Fibroblast of lung (primary cell): ENCODE results near the gene PTPRA. TPM values are rescaled to one million over a fixed set of nuclear protein-coding genes. Genes with fewer than 3 reads are reported as not detected.
"Not testable (repeated sequence)": the region's sequence is repeated elsewhere in the genome, so short reads cannot be mapped to it uniquely, and the experiment has no call there.

Experiments
- DNase-seq, 2 donors: peaks; one replicate each; pipeline versions ENCODE4 v3.0.0 to v3.0.0-alpha.2; 2010; ENCODE audit warnings: low read depth in 2 of 2
- H2AFZ ChIP-seq: 2 replicates; pipeline ENCODE4 v1.5.1; 2012; ENCODE audit warnings: low read length, control low read depth, inconsistent platforms
- H3K27ac ChIP-seq: 2 replicates; pipeline ENCODE4 v1.5.1; 2011; ENCODE audit warnings: low read length, control low read depth; ENCODE audit not compliant: insufficient read depth
- H3K27me3 ChIP-seq: 2 replicates; pipeline ENCODE4 v1.5.1; 2011; ENCODE audit warnings: mild to moderate bottlenecking, low read length; ENCODE audit not compliant: control insufficient read depth, insufficient read depth
- H3K36me3 ChIP-seq: 2 replicates; pipeline ENCODE4 v1.5.1; 2011; ENCODE audit warnings: low read length; ENCODE audit not compliant: control insufficient read depth, insufficient read depth
- H3K4me1 ChIP-seq: 2 replicates; pipeline ENCODE4 v1.5.1; 2011; ENCODE audit warnings: low read length; ENCODE audit not compliant: control insufficient read depth, insufficient read depth; ENCODE audit errors: extremely low read depth
- H3K4me2 ChIP-seq: 2 replicates; pipeline ENCODE4 v1.5.1; 2011; ENCODE audit warnings: low read length, control low read depth; ENCODE audit not compliant: insufficient read depth; ENCODE audit errors: extremely low read depth
- H3K4me3 ChIP-seq, 4 experiments: fragments of 200-600 bp in 1 of 4; sonication (generic) in 1 of 4; replicated peaks in 1 of 4; 2 replicates each; pipeline ENCODE4 v1.5.1; 2011 to 2016; ENCODE audit warnings: low read length in 4 of 4, low read depth in 3 of 4, mild to moderate bottlenecking in 3 of 4, control low read depth in 2 of 4, inconsistent platforms in 1 of 4, mixed read lengths in 1 of 4; ENCODE audit not compliant: insufficient read depth in 1 of 4; ENCODE audit errors: control extremely low read depth in 1 of 4
- H3K79me2 ChIP-seq: 2 replicates; pipeline ENCODE4 v1.5.1; 2012; ENCODE audit warnings: mild to moderate bottlenecking, low read length, inconsistent platforms; ENCODE audit not compliant: control insufficient read depth, insufficient read depth
- H3K9ac ChIP-seq: 2 replicates; pipeline ENCODE4 v1.5.1; 2011; ENCODE audit warnings: mild to moderate bottlenecking, low read length, control low read depth; ENCODE audit not compliant: insufficient read depth
- H3K9me3 ChIP-seq: 2 replicates; pipeline ENCODE4 v1.5.1; 2012; ENCODE audit warnings: low read depth, low read length; ENCODE audit not compliant: control insufficient read depth, insufficient read depth
- H4K20me1 ChIP-seq: 2 replicates; pipeline ENCODE4 v1.5.1; 2011; ENCODE audit warnings: low read length; ENCODE audit not compliant: control insufficient read depth, insufficient read depth; ENCODE audit errors: extremely low read depth
- EZH2 ChIP-seq: IDR thresholded peaks from 2 replicates; pipeline ENCODE4 v1.5.1; 2012; ENCODE audit warnings: low read length, control low read depth, mild to moderate bottlenecking; ENCODE audit errors: missing control alignments
- polyA plus RNA-seq, 2 donors: library from polyadenylated mRNA; depleted of rRNA in 1 of 2; stranded (reverse) in 1 of 2; unstranded in 1 of 2; fragments of >200 nt; gene quantifications; 2 replicates each; pipeline ENCODE4 v1.2.1, GENCODE V29; 2011 to 2012; ENCODE audit warnings: missing spikeins in 1 of 2
- total RNA-seq: library from RNA; depleted of rRNA; stranded (reverse); fragments of >200 nt; gene quantifications from 2 replicates; pipeline ENCODE4 v1.2.1, GENCODE V29; 2014
- TF ChIP-seq, protein P1 (sequence below), 2 donors: IDR thresholded peaks in 1 of 2; conservative IDR thresholded peaks in 1 of 2; 1 replicate in 1 of 2; 2 replicates in 1 of 2; pipeline ENCODE4 v1.5.1; 2011 to 2012; ENCODE audit warnings: low read length in 2 of 2, control low read depth in 1 of 2, inconsistent platforms in 1 of 2, low read depth in 1 of 2, mild to moderate bottlenecking in 1 of 2

Gene PTPRA
- total and polyA plus RNA-seq, 2 donors (not counting 1 experiment from before 2014, with no cell fraction given): 27.9 to 127 TPM

- peaks cover 42% of the 10 kb centered on the region for H3K79me2 ChIP-seq
- no peaks in the 10 kb centered on the region for H3K36me3 ChIP-seq
- no peaks in the 10 kb centered on the region for H3K9me3 ChIP-seq
- H3K27ac ChIP-seq: no peak overlapping the region
- no peaks in the 10 kb centered on the region for H3K27me3 ChIP-seq
- TF ChIP-seq, protein P1, sequence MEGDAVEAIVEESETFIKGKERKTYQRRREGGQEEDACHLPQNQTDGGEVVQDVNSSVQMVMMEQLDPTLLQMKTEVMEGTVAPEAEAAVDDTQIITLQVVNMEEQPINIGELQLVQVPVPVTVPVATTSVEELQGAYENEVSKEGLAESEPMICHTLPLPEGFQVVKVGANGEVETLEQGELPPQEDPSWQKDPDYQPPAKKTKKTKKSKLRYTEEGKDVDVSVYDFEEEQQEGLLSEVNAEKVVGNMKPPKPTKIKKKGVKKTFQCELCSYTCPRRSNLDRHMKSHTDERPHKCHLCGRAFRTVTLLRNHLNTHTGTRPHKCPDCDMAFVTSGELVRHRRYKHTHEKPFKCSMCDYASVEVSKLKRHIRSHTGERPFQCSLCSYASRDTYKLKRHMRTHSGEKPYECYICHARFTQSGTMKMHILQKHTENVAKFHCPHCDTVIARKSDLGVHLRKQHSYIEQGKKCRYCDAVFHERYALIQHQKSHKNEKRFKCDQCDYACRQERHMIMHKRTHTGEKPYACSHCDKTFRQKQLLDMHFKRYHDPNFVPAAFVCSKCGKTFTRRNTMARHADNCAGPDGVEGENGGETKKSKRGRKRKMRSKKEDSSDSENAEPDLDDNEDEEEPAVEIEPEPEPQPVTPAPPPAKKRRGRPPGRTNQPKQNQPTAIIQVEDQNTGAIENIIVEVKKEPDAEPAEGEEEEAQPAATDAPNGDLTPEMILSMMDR (conservative IDR thresholded peaks at IDR 0.05 in 1 of 2, IDR thresholded peaks at IDR 0.05 in 1 of 2; ENCODE audit: low read depth in 1 of 2, low read length in 2 of 2): no peak
- no peak for TF ChIP-seq EZH2
- no peak overlapping the region for H3K4me3 ChIP-seq
- H3K9ac ChIP-seq: no peak overlapping the region
- no peaks in the 10 kb centered on the region for H4K20me1 ChIP-seq
- no peak for DNase-seq
- no peak overlapping the region for H3K4me2 ChIP-seq
- H2AFZ ChIP-seq: no peak overlapping the region
- no peaks in the 10 kb centered on the region for H3K4me1 ChIP-seq
Observed at GRCh38 chr20:2892376-2892775, 19.1 kb downstream of the PTPRA start.

DNA sequence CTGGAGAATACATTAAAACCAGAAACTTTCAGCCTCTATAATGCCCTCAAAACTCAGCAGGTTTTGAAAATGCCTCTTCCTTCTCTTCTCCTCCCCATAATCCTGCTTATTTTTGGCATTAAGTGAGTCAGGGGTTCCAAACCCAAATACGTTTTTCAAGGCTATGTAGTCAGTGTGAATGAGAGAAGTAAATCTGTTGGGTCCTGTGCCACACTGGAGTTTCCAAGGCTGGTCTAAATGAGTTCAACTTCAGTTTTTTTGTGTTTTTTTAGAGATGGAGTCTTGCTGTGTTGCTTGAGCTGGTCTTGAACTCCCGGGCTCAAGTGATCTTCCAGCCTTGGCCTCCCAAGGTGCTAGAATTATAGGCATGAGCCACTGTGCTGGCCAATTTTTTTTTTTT is 20.9 kb downstream of the PTPRA start:
- no peaks in the 10 kb centered on the region for H3K9me3 ChIP-seq
- no peak overlapping the region for H3K9ac ChIP-seq
- no peaks in the 10 kb centered on the region for H3K36me3 ChIP-seq
- no peak overlapping the region for H2AFZ ChIP-seq
- H3K27me3 ChIP-seq: no peaks in the 10 kb centered on the region
- H3K27ac ChIP-seq: no peak overlapping the region
- no peak overlapping the region for H3K4me3 ChIP-seq
- peaks cover 32% of the 10 kb centered on the region for H3K79me2 ChIP-seq
- no peaks in the 10 kb centered on the region for H3K4me1 ChIP-seq
- no peak overlapping the region for H3K4me2 ChIP-seq
- no peak for DNase-seq
- TF ChIP-seq EZH2: no peak
- TF ChIP-seq, protein P1 (conservative IDR thresholded peaks at IDR 0.05 in 1 of 2, IDR thresholded peaks at IDR 0.05 in 1 of 2; ENCODE audit: low read depth in 1 of 2, low read length in 2 of 2): no peak
- no peaks in the 10 kb centered on the region for H4K20me1 ChIP-seq

- not testable (repeated sequence) for H2AFZ ChIP-seq, DNase-seq
Observed at GRCh38 chr20:2895154-2895553, 21.9 kb downstream of the PTPRA start.

More at GRCh38 chr20:2895154-2895553, 21.9 kb downstream of the PTPRA start:
- not testable (repeated sequence) for H3K4me2 ChIP-seq, H3K9me3 ChIP-seq, H3K9ac ChIP-seq, H3K27me3 ChIP-seq, H3K27ac ChIP-seq, H4K20me1 ChIP-seq, H3K36me3 ChIP-seq, H3K4me1 ChIP-seq, H3K4me3 ChIP-seq
- H3K79me2 ChIP-seq: peaks cover 28% of the 10 kb centered on the region
